Mesodermal cell (in vitro differentiated cells): ENCODE data around the gene SNX27.
"Not testable (repeated sequence)": the region's sequence is repeated elsewhere in the genome, so short reads cannot be mapped to it uniquely, and the experiment has no call there.

Experiments
- H3K27ac ChIP-seq: 2 replicates; pipeline ENCODE4 v1.7.0; 2013; ENCODE audit warnings: mild to moderate bottlenecking, low read depth, low read length, moderate library complexity; ENCODE audit not compliant: severe bottlenecking
- H3K36me3 ChIP-seq: 2 replicates; pipeline ENCODE4 v1.7.1; 2013; ENCODE audit warnings: mild to moderate bottlenecking, low read length, moderate library complexity; ENCODE audit not compliant: control insufficient read depth, insufficient read depth
- H3K4me1 ChIP-seq: one replicate; pipeline ENCODE4 v1.7.1; 2013; ENCODE audit warnings: mild to moderate bottlenecking, low read length; ENCODE audit not compliant: insufficient read depth, control insufficient read depth, poor library complexity, severe bottlenecking
- H3K4me3 ChIP-seq: 2 replicates; pipeline ENCODE4 v1.7.0; 2013; ENCODE audit warnings: low read length, control low read depth, mild to moderate bottlenecking; ENCODE audit not compliant: insufficient read depth, poor library complexity, severe bottlenecking; ENCODE audit errors: extremely low read depth
- H3K9me3 ChIP-seq: 2 replicates; pipeline ENCODE4 v1.7.1; 2013; ENCODE audit warnings: mild to moderate bottlenecking, low read length, moderate library complexity; ENCODE audit not compliant: control insufficient read depth
- WGBS, 2 experiments: methylation state at CpG; one replicate each; pipeline ENCODE4 v1.1.5; 2013; ENCODE audit warnings: missing lambda C conversion rate in 2 of 2; ENCODE audit not compliant: insufficient coverage in 2 of 2; 5-methylcytosine and 5-hydroxymethylcytosine counted together

The SNX27 gene

GRCh38 chr1:151680826-151681225, 69.0 kb downstream of the SNX27 start:
- no peaks in the 10 kb centered on the region for H3K9me3 ChIP-seq
- peaks cover 26% of the 10 kb centered on the region for H3K36me3 ChIP-seq
- H3K4me3 ChIP-seq: no peak overlapping the region
- H3K27ac ChIP-seq: peak overlapping the region; percentile 11
- 79 to 100% methylated on average over 1 to 2 of the region's 3 CpGs for WGBS, 2 experiments
- peaks cover 9% of the 10 kb centered on the region for H3K4me1 ChIP-seq

- H3K9me3 ChIP-seq: no peaks in the 10 kb centered on the region
- H3K36me3 ChIP-seq: peaks cover 27% of the 10 kb centered on the region
- WGBS, 2 experiments: no CpG with 5 or more reads among the region's 2 CpGs
- H3K4me1 ChIP-seq: peaks cover 9% of the 10 kb centered on the region
- H3K27ac ChIP-seq: no peak overlapping the region
- H3K4me3 ChIP-seq: no peak overlapping the region
Observed at GRCh38 chr1:151681923-151682322, 70.1 kb downstream of the SNX27 start.

DNA sequence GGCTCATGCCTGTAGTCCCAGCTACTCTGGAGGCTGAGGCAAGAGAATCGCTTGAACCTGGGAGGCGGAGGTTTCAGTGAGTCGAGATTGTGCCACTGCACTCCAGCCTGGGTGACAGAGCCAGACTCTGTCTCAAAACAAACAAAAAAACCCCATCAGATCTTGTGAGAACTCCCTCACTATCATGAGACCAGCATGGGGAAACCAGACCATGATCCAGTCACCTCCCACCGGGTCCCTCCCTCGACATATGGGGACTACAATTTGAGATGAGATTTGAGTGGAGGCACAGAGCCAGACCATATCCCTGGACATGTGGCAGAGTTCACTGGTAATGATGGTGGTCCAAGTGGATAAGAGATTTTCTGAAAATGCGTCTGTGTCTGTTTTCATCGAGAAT, 71.1 kb downstream of the SNX27 start:
- 78 to 91% methylated on average over 4 to 5 of the region's 7 CpGs for WGBS, 2 experiments

DNA sequence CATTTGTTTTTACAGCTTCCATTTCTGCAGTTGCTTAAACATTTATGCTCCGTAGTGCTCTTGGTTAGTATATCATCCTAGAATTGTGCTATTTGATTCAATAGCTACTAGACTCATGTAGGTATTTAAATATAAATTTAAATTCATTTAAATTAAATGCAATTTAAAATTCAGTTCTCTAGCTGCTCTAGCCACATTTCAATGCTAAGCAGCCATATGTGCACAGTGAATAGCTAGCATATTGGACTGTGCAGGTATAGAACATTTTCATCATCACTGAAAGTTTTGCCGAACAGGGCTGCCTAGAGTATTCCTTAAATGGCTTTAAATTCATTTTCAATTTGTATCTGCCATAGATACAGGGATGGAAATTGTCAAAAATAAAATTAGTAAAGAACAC, 72.3 kb downstream of the SNX27 start:
- H3K4me3 ChIP-seq: no peak overlapping the region
- H3K27ac ChIP-seq: no peak overlapping the region
- H3K36me3 ChIP-seq: peaks cover 30% of the 10 kb centered on the region
- H3K9me3 ChIP-seq: no peaks in the 10 kb centered on the region
- WGBS, 2 experiments: no CpG with 5 or more reads among the region's 2 CpGs
- peaks cover 9% of the 10 kb centered on the region for H3K4me1 ChIP-seq

More for the DNA sequence above, 71.1 kb downstream of the SNX27 start:
- peaks cover 33% of the 10 kb centered on the region for H3K36me3 ChIP-seq
- not testable (repeated sequence) for H3K4me3 ChIP-seq, H3K4me1 ChIP-seq, H3K9me3 ChIP-seq, H3K27ac ChIP-seq

GRCh38 chr1:151686561-151686960, 74.7 kb downstream of the SNX27 start:
- peaks cover 30% of the 10 kb centered on the region for H3K36me3 ChIP-seq

GRCh38 chr1:151689494-151689893, 77.6 kb downstream of the SNX27 start:
- WGBS, 2 experiments: 94 to 100% methylated on average over 2 to 3 of the region's 4 CpGs
- peaks cover 43% of the 10 kb centered on the region for H3K36me3 ChIP-seq

More at GRCh38 chr1:151686561-151686960, 74.7 kb downstream of the SNX27 start:
- Histone ChIP-seq H3K4me1 (no peaks in the 10 kb centered on the region), H3K27ac (no peak overlapping the region), H3K4me3 (no peak overlapping the region), H3K9me3 (no peaks in the 10 kb centered on the region)
- no CpG with 5 or more reads among the region's 2 CpGs for WGBS, 2 experiments

GRCh38 chr1:151692226-151692625, 80.4 kb downstream of the SNX27 start:
- 100% methylated on average over 2 to 3 of the region's 3 CpGs for WGBS, 2 experiments
- peaks cover 50% of the 10 kb centered on the region for H3K36me3 ChIP-seq
- H3K9me3 ChIP-seq: no peaks in the 10 kb centered on the region
- H3K4me3 ChIP-seq: no peak overlapping the region
- H3K27ac ChIP-seq: no peak overlapping the region
- H3K4me1 ChIP-seq: no peaks in the 10 kb centered on the region

More at GRCh38 chr1:151689494-151689893, 77.6 kb downstream of the SNX27 start:
- Histone ChIP-seq H3K4me3 (no peak overlapping the region), H3K9me3 (no peaks in the 10 kb centered on the region), H3K4me1 (no peaks in the 10 kb centered on the region), H3K27ac (no peak overlapping the region)

DNA sequence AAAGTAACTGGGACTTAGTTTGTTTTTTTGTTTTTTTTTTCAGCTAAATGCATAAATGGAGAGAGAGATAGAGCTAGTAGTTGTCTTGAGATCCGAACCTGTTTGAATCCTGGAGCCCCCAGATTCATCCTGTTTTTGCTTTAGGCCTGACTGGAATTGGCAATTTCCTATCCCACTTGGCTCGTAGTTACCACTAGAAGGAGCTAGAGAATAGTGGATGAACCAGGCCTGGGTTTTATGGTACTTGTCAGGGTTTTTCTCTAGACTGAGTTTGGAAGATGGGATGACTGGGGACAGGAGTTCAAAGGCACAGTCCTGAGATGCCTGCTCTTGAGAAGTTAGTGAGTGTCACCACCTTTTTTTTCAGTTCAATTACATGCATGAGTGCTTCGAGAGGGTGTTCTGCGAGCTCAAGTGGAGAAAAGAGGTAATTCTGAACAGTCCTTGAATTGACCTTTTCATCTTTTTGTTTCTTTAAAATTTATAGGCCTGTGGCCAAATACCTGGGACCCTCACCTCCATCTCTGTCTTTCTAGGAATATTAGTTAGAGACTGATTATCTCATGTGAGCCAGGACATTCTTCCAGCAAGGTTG, 81.3 kb downstream of the SNX27 start:
- H3K36me3 ChIP-seq: peaks cover 55% of the 10 kb centered on the region

DNA sequence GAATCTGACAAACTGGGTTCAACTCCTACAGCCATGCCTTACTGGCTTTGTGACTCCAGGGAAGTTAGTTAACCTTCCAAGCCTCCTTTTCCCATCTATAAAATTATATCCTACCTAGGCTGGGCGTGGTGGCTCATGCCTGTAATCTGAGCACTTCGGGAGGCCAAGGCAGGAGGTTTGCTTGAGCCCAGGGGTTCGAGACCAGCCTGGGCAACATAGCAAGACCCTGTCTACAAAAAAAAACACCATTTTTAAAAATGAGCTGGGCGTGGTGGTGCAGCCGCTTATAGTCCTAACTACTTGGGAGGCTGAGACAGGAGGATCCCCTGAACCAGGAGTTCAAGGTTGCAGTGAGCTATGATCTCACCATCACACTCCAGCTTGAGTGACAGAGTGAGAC, 89.7 kb downstream of the SNX27 start:
- Histone ChIP-seq H3K9me3 (no peaks in the 10 kb centered on the region), H3K36me3 (peaks cover 46% of the 10 kb centered on the region), H3K27ac (no peak overlapping the region), H3K4me1 (no peaks in the 10 kb centered on the region), H3K4me3 (no peak overlapping the region)
- WGBS, 2 experiments: 88 to 100% methylated on average over 2 to 3 of the region's 5 CpGs

More for the DNA sequence above, 81.3 kb downstream of the SNX27 start:
- 76 to 89% methylated on average over 3 of the region's 4 CpGs for WGBS, 2 experiments
- H3K9me3 ChIP-seq: no peaks in the 10 kb centered on the region
- no peaks in the 10 kb centered on the region for H3K4me1 ChIP-seq
- H3K27ac ChIP-seq: no peak overlapping the region
- no peak overlapping the region for H3K4me3 ChIP-seq

DNA sequence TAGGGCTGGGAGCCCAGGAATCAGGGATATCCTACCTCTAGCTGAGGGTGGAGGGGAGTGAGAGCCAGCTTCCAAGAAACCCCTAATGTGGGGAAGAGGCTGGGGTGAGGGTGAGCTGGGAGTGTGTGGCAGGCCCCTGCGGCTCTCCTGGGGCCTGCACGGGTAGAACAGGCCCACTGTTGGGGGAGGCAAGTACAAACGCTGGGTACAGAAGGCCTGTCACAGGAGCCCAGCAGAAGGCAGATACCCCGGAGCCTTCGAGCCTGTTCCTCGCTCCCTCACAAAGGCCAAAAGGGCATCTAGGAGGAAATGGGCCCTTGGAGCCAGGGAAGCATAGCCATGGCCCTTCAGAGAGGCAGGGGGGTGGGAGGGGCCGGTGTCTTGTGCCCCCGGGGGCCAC, 91.1 kb downstream of the SNX27 start:
- H3K4me1 ChIP-seq: no peaks in the 10 kb centered on the region
- H3K4me3 ChIP-seq: no peak overlapping the region
- no peak overlapping the region for H3K27ac ChIP-seq
- no peaks in the 10 kb centered on the region for H3K9me3 ChIP-seq
- peaks cover 39% of the 10 kb centered on the region for H3K36me3 ChIP-seq
- WGBS, 2 experiments: 76 to 83% methylated on average over 5 to 8 of the region's 8 CpGs

- H3K4me1 ChIP-seq: no peaks in the 10 kb centered on the region
- no peaks in the 10 kb centered on the region for H3K9me3 ChIP-seq
- H3K36me3 ChIP-seq: peaks cover 30% of the 10 kb centered on the region
- WGBS, 2 experiments: 92 to 99% methylated on average over 6 to 8 of the region's 17 CpGs
- H3K27ac ChIP-seq: no peak overlapping the region
- H3K4me3 ChIP-seq: no peak overlapping the region
Observed at GRCh38 chr1:151703813-151704212, 92.0 kb downstream of the SNX27 start.
